ENCODE data around the gene TMEM89. TPM values are rescaled to one million over a fixed set of nuclear protein-coding genes. Genes with fewer than 3 reads are reported as not detected.

TMEM89 gene
- total and polyA plus RNA-seq, 2 donors from 2014 or later, result not detected

Small RNA genes within 50 kb of the gene (microRNA-seq; reads per million reads assigned to microRNA genes)
- gene MIR4793, result not detected
- not detected for gene MIR711

Other genes with a start within 250 kb of the TMEM89 start
- not detected for gene FBXW12, start 249.6 kb downstream of the TMEM89 start, total RNA-seq
- gene FBXW12, start 249.6 kb downstream of the TMEM89 start, polyA plus RNA-seq (ENCODE audit: insufficient read depth, low read depth, low replicate concordance), result not detected
- 224 TPM for gene PLXNB1, start 191.7 kb downstream of the TMEM89 start, total RNA-seq
- 101 TPM for gene PLXNB1, start 191.7 kb downstream of the TMEM89 start, polyA plus RNA-seq (ENCODE audit: insufficient read depth, low read depth, low replicate concordance)
- 13.8 TPM for gene CCDC51, start 181.7 kb downstream of the TMEM89 start, total RNA-seq
- 32.8 TPM for gene CCDC51, start 181.7 kb downstream of the TMEM89 start, polyA plus RNA-seq (ENCODE audit: insufficient read depth, low read depth, low replicate concordance)
- gene TMA7, start 181.5 kb downstream of the TMEM89 start, total RNA-seq, result 195 TPM
- gene TMA7, start 181.5 kb downstream of the TMEM89 start, polyA plus RNA-seq (ENCODE audit: insufficient read depth, low read depth, low replicate concordance), result 631 TPM
- gene ATRIP, start 175.0 kb downstream of the TMEM89 start, total RNA-seq, result 6.7 TPM
- 5.4 TPM for gene ATRIP, start 175.0 kb downstream of the TMEM89 start, polyA plus RNA-seq (ENCODE audit: insufficient read depth, low read depth, low replicate concordance)
- 214 TPM for gene SHISA5, start 117.6 kb downstream of the TMEM89 start, total RNA-seq
- gene SHISA5, start 117.6 kb downstream of the TMEM89 start, polyA plus RNA-seq (ENCODE audit: insufficient read depth, low read depth, low replicate concordance), result 157 TPM
- gene PFKFB4, start 65.0 kb downstream of the TMEM89 start, total RNA-seq, result 4.6 TPM
- 2.1 TPM for gene PFKFB4, start 65.0 kb downstream of the TMEM89 start, polyA plus RNA-seq (ENCODE audit: insufficient read depth, low read depth, low replicate concordance)
- not detected for gene UCN2, start 58.0 kb downstream of the TMEM89 start, total RNA-seq
- not detected for gene UCN2, start 58.0 kb downstream of the TMEM89 start, polyA plus RNA-seq (ENCODE audit: insufficient read depth, low read depth, low replicate concordance)
- gene COL7A1, start 26.4 kb downstream of the TMEM89 start, total RNA-seq, result 13.1 TPM
- gene COL7A1, start 26.4 kb downstream of the TMEM89 start, polyA plus RNA-seq (ENCODE audit: insufficient read depth, low read depth, low replicate concordance), result 14.4 TPM
- gene UQCRC1, start 12.1 kb downstream of the TMEM89 start, total RNA-seq, result 207 TPM
- 584 TPM for gene UQCRC1, start 12.1 kb downstream of the TMEM89 start, polyA plus RNA-seq (ENCODE audit: insufficient read depth, low read depth, low replicate concordance)
- 15.4 TPM for gene SLC26A6, start 13.7 kb upstream of the TMEM89 start, total RNA-seq
- gene SLC26A6, start 13.7 kb upstream of the TMEM89 start, polyA plus RNA-seq (ENCODE audit: insufficient read depth, low read depth, low replicate concordance), result 20.6 TPM
- 2.0 TPM for gene CELSR3, start 41.1 kb upstream of the TMEM89 start, total RNA-seq
- 0.17 TPM for gene CELSR3, start 41.1 kb upstream of the TMEM89 start, polyA plus RNA-seq (ENCODE audit: insufficient read depth, low read depth, low replicate concordance)
- gene NCKIPSD, start 64.1 kb upstream of the TMEM89 start, total RNA-seq, result 31.2 TPM
- 24.0 TPM for gene NCKIPSD, start 64.1 kb upstream of the TMEM89 start, polyA plus RNA-seq (ENCODE audit: insufficient read depth, low read depth, low replicate concordance)
- gene IP6K2, start 95.5 kb upstream of the TMEM89 start, total RNA-seq, result 69.4 TPM
- gene IP6K2, start 95.5 kb upstream of the TMEM89 start, polyA plus RNA-seq (ENCODE audit: insufficient read depth, low read depth, low replicate concordance), result 112 TPM
- 49.9 TPM for gene PRKAR2A, start 226.1 kb upstream of the TMEM89 start, total RNA-seq
- gene PRKAR2A, start 226.1 kb upstream of the TMEM89 start, polyA plus RNA-seq (ENCODE audit: insufficient read depth, low read depth, low replicate concordance), result 10.4 TPM